GM12878 (cell line): ENCODE measurements around the gene NUDT22.

Source experiments
- MEF2A ChIP-seq: IDR thresholded peaks from 2 replicates; pipeline ENCODE4 v1.6.1; 2011; ENCODE audit warnings: low read depth, mild to moderate bottlenecking, low read length, moderate library complexity; ENCODE audit not compliant: insufficient read depth
- POLR2AphosphoS5 ChIP-seq: IDR thresholded peaks from 2 replicates; pipeline ENCODE4 v1.6.1; 2011; ENCODE audit warnings: mild to moderate bottlenecking, low read length, inconsistent platforms
- TARDBP ChIP-seq: IDR thresholded peaks from 2 replicates; pipeline ENCODE4 v1.6.1; 2016; ENCODE audit warnings: borderline replicate concordance
- ZNF274 ChIP-seq: IDR thresholded peaks from one replicate; pipeline ENCODE4 v1.8.0; 2011; ENCODE audit not compliant: insufficient read length, insufficient read depth
- ZNF592 ChIP-seq: fragments of 450-650 bp; IDR thresholded peaks from 2 replicates; pipeline ENCODE4 v1.6.1; 2017; ENCODE audit warnings: mild to moderate bottlenecking, moderate library complexity
- TF ChIP-seq, protein P1 (sequence below): IDR thresholded peaks from 2 replicates; pipeline ENCODE4 v1.6.1; 2012; ENCODE audit warnings: low read depth, low read length, improper control_type of control experiment

GRCh38 chr11:64269540-64270220, 43.6 kb downstream of the NUDT22 start:
- TF ChIP-seq ZNF274 (no peak), POLR2AphosphoS5 (peak; percentile 75), ZNF592 (no peak), MEF2A (no peak), TARDBP (peak; percentile 86)
- TF ChIP-seq, protein P1, sequence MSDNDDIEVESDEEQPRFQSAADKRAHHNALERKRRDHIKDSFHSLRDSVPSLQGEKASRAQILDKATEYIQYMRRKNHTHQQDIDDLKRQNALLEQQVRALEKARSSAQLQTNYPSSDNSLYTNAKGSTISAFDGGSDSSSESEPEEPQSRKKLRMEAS, result peak; percentile 32; the same call in 1 of the 2 replicates
